IgD-negative memory B cell (primary cell): ENCODE measurements around the gene INTS1. TPM values are rescaled to one million over a fixed set of nuclear protein-coding genes. Genes with fewer than 3 reads are reported as not detected.

ENCODE experiments used
- H3K27ac Mint-ChIP-seq, 3 donors: one replicate each; pipeline ENCODE4 v1.8.0; 2020 to 2022; ENCODE audit warnings: mild to moderate bottlenecking in 3 of 3, mixed read lengths in 3 of 3, moderate library complexity in 1 of 3
- H3K27me3 Mint-ChIP-seq: one replicate; pipeline ENCODE4 v1.8.0; 2021; ENCODE audit warnings: mixed read lengths
- H3K36me3 Mint-ChIP-seq: one replicate; pipeline ENCODE4 v1.8.0; 2020; ENCODE audit warnings: mild to moderate bottlenecking, mixed read lengths
- H3K4me1 Mint-ChIP-seq, 3 donors: one replicate each; pipeline ENCODE4 v1.8.0; 2020 to 2022; ENCODE audit warnings: mixed read lengths in 3 of 3, mild to moderate bottlenecking in 1 of 3
- H3K4me3 Mint-ChIP-seq, 4 donors: one replicate each; pipeline ENCODE4 v1.8.0; 2020 to 2022; ENCODE audit warnings: mild to moderate bottlenecking in 4 of 4, mixed read lengths in 4 of 4, moderate library complexity in 3 of 4
- H3K9me3 Mint-ChIP-seq, 3 donors: one replicate each; pipeline ENCODE4 v1.8.0; 2020 to 2021; ENCODE audit warnings: mixed read lengths in 3 of 3, mild to moderate bottlenecking in 1 of 3
- polyA plus RNA-seq: library from polyadenylated mRNA; unstranded; fragments of 300-500 nt; fragmentation: Illumina TruSeq; gene quantifications from one replicate; pipeline ENCODE4 v1.2.3, GENCODE V29; 2021

Gene INTS1
- polyA plus RNA-seq, 1 donor from 2014 or later = 23.4 TPM

DNA sequence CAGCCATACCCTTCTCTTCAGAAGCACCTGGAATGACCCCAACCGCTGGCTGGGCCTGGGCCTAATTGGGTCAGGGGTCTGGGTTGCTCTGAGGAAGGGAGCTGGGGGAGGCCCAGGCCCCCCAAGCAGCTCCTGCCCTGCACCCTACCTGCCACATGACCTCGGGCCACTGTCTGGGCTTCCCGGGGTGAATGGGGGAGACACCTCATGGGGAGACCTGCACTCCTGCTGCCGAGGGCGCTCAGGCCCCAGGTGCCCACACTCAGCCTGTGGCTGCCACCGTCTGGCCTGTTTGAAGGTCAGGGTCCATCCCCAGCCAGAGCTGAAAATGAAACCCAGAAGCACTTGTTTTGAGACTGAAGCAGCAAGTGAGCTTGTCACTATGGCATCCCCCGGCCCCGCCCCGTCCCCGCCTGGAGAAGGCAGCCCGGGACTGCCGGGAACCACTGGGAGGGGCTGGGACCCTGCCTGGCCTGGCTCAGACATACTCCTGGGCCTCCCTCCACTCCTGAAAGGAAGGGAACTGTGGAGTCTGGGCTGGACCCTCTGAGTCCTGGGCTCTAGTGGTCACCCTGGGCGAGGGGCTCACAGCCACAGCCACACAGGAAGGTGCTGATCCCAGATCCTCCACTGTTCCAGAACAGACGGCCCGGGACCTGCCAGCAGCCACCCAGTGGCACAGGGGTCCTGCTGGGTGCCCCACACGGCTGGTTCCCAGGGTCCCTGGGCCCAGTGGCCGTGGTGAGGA lies 37.5 kb downstream of the INTS1 start:
- Mint-ChIP-seq H3K27me3 (no peaks in the 10 kb centered on the region), H3K4me3 (no peak overlapping the region), H3K36me3 (no peaks in the 10 kb centered on the region), H3K9me3 (no peaks in the 10 kb centered on the region), H3K27ac (no peak overlapping the region), H3K4me1 (peaks cover 0 to 6% (median 5%) of the 10 kb centered on the region in 3 donors)

DNA sequence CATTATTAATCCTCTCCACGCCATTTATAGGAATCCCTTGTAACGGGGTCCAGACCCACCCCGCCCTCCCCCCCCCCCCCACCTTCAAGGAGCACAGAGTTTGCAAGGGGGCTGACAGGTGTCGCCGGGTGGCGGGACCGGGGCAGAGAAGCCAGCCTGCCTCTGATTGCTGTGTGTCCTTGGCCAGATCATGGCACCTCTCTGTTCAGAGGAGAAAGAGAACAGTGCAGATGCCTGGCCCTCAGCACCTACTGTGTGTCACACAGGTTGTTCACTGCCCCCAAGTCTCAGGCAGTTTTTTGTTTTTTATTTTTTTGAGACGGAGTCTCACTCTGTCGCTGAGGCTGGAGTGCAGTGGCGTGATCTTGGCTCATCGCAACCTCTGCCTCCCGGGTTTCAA lies 39.5 kb downstream of the INTS1 start:
- no peaks in the 10 kb centered on the region for H3K9me3 Mint-ChIP-seq
- H3K27ac Mint-ChIP-seq = no peak overlapping the region
- H3K27me3 Mint-ChIP-seq = no peaks in the 10 kb centered on the region
- peaks cover 0 to 6% (median 6%) of the 10 kb centered on the region in 3 donors for H3K4me1 Mint-ChIP-seq
- no peaks in the 10 kb centered on the region for H3K36me3 Mint-ChIP-seq
- H3K4me3 Mint-ChIP-seq = no peak overlapping the region

DNA sequence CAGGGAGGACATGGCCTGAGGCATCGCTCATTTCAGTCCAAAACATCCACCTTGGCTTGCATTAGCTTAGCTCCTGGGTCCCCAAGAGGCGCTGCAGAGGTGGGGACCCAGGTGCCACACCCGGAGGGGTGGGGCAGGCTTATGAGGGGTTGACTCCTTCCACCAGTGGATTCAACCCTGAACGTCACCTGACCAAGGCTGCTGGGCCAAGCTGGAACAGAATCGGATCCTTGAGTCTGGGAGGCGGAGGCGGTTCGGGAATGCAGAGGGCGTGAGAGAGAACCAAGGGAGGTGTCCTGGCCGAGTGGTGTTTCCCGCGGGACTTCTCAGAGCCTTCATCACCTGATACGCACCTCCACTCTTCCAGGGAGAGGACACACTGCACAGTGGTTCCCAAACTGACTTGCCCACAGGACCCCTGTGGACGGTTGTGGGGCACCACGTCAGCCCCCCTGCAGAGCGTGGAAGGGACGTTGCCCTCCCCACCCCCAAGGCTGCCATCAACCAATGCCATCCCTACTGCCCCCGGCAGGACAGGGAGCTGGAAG lies 40.4 kb downstream of the INTS1 start:
- Mint-ChIP-seq H3K4me3 (no peak overlapping the region), H3K36me3 (no peaks in the 10 kb centered on the region), H3K27ac (no peak overlapping the region), H3K9me3 (no peaks in the 10 kb centered on the region), H3K27me3 (no peaks in the 10 kb centered on the region), H3K4me1 (peaks cover 0 to 6% (median 4%) of the 10 kb centered on the region in 3 donors)

DNA sequence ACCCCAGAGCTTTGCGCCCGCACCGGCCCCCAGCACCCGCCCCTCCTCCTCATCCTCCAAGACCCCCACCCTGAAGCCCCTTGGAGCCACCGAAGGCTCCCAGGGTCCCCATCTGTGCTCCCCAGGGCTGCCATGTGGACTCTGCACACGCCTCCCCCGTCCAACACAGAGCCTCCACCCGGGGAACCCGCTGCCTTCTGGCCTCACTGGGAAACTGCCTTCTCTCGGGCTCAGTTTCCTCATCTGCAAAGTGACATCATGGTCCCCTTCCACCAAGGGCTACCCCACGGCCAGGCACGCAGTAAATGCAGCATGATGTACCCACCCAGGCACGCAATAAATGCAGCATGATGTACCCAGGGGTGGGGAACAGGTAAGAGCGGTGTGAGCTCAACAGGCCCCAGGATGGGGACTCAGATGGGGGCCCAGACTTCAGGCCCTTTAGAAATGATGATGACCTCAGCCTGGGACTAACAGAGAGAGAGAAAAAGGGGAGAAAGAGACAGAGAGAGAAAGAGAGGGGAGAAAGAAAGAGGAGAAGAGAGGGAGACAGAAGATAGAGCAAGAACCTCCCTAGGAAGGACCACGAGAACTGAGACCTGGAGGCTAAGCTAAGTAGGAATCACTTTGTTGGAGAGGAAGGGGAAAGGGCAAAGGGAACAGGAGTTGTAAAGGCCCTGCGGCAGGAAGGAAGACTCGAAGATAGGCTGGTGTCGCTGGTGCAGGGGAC lies 42.4 kb downstream of the INTS1 start:
- no peaks in the 10 kb centered on the region for H3K27me3 Mint-ChIP-seq
- peaks cover 0 to 9% (median 8%) of the 10 kb centered on the region in 3 donors for H3K4me1 Mint-ChIP-seq
- no peaks in the 10 kb centered on the region for H3K36me3 Mint-ChIP-seq
- H3K27ac Mint-ChIP-seq = no peak overlapping the region
- H3K9me3 Mint-ChIP-seq = no peaks in the 10 kb centered on the region
- peak overlapping the region in 1 of 4 donors; percentile 30 for H3K4me3 Mint-ChIP-seq

DNA sequence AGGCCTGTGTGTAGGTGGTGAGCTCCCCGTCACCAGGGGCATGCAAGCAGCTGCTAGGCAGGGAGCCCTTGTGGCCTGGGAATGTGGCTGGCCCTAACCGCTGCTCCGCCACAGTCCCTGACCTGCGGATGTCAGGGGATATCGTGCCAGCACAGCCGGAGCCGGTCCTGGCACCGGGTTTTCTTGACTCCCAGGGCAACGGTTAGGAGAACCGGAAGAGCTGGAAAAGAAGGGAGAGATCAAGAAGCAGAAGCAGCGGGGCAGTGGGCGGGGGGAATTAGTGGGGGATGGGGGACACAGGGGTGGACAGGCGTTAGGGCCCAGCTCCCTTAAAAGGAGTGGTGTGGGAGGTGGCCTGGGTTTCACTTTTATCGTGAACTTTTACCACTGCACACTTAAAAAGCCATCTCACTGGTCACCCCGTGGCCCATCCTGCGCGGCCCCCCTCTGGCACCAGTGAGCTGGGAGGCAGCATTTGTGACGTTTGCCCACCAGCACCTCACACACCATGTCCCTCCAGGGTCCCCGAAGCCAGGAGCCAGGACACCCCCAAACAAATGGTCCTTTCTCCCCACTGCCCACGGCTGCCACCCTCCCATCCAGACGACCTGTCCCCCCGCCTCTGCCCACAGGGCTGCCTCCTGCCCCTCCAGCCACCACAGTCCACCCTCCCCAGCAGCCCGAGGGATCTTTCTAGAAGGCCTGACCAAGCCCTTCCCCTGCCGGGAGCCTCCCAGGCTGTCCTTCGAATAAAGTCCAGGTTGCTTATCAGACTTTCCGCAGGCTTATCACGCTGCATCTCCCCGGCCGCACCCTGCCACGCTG lies 43.2 kb downstream of the INTS1 start:
- peaks cover 0 to 9% (median 8%) of the 10 kb centered on the region in 3 donors for H3K4me1 Mint-ChIP-seq
- H3K4me3 Mint-ChIP-seq = peak overlapping the region in 1 of 4 donors; percentile 67
- H3K27ac Mint-ChIP-seq = no peak overlapping the region
- H3K36me3 Mint-ChIP-seq = no peaks in the 10 kb centered on the region
- H3K9me3 Mint-ChIP-seq = no peaks in the 10 kb centered on the region
- no peaks in the 10 kb centered on the region for H3K27me3 Mint-ChIP-seq

DNA sequence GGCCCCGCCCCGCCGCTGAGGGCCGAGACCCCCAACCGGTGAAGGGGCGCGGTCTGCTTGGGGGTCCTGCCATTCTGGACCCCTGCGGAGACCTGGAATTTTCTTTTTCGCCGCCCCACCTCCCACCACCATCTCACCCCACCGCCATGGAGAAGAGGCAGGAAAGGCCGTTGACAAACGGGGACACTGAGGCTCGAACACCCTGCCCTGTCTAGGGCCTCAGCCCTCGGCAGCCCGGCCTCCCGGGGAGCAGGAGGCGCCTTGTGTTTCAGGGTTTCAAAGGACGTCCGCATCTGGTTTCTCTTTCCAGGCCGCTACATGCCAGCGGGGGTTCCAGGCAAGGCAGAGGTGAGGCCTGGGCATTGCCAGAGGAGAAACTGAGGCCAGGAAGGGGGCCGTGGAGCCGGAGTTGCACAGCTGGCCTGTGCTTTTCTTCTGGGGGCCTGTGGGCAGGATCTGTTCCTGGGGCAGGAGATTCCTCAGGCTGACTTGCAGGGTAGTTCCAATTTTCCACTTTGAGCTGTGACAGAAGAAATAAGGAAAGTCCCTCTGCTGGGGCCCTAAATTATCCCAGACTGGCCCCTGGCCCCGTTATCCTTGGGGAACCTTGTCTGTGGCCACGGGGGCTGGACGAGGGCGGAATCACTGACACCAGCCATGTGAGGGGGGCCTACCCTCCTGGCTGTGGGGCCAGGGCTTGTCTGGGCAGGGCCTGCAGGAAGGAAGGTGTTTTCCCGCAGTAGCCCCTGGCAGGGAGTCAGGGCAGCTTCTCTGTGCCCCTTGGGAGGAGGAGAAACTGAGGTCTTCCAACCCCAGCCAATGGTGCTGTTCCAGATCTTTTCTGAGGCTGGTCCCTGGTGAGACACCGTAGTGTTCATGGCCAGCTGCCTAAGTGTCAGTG lies 44.0 kb downstream of the INTS1 start:
- Mint-ChIP-seq H3K36me3 (no peaks in the 10 kb centered on the region), H3K4me1 (peaks cover 0 to 9% (median 8%) of the 10 kb centered on the region in 3 donors), H3K27me3 (no peaks in the 10 kb centered on the region), H3K9me3 (no peaks in the 10 kb centered on the region), H3K4me3 (peak overlapping the region; percentile 20 to 74 (median 66)), H3K27ac (no peak overlapping the region)

DNA sequence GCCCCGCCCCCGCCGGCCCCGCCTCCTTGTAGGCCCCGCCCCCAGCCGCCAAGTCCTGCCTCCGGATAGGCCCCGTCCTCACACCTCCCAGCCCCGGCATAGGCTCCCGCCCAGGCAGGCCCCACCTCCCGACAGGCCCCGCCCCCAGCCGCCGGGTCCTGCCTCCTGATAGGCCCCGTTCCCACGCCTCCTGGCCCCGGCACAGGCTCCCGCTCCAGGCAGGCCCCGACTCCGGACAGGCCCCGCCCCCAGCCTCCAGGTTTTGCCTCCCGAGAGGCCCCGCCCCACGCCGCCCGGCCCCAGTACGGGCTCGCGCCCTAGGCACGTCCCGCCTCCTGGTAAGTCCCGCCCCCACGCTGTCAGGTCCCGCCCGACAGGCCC lies 44.7 kb downstream of the INTS1 start:
- Mint-ChIP-seq H3K27ac (no peak overlapping the region), H3K27me3 (no peaks in the 10 kb centered on the region), H3K36me3 (no peaks in the 10 kb centered on the region), H3K4me3 (peak overlapping the region; percentile 32 to 83 (median 70)), H3K4me1 (peaks cover 0 to 9% (median 8%) of the 10 kb centered on the region in 3 donors), H3K9me3 (no peaks in the 10 kb centered on the region)

DNA sequence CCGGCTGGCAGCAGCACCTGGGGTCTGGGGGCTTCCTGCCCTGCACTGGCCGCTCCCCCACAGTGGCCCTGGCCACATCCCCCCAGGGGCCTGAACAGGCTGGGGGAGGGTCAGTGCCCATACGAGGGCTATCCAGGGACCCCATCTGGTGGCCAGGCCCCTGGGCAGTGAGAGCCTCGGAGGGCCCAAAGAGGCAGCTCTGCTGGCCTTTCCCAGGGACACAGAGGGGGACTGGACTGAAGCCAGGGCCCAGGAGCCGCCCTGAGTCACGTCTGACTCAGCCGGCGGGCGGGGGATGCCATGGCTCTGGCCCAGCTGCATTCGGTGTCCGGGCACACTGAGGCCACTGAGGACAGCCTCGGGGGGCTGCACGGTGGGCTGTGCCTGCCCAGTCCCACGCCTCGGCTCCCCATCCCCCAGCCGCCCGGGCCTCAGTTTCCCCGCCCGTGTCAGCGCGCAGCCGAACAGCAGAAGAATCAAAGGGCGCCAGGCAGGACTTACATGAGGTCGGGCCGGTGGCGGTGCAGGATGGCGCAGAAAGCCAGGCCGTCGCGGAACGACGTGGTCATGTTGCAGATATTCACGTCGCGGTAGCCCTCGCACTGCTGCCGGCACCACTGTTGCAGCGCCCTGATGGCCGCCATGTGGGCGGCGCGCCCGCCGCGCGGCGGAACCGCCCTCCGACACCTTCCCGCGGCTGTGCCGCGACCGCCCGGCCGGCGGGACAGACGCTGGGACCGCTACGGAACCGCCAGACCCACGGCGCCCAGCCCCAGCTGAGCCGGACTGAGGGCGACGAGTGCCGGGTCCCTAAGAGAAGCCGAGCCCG lies 45.3 kb downstream of the INTS1 start, which contains the start of gene MICALL2:
Gene MICALL2 (minus strand): TSS at position 788 of the 829 bp plus-strand sequence. CDS start 144 bp downstream, at position 644.
- H3K4me3 Mint-ChIP-seq = peak within 1 kb of the TSS; percentile 32 to 83 (median 75)
- H3K36me3 Mint-ChIP-seq = no peaks in the 10 kb centered on the region
- H3K27me3 Mint-ChIP-seq = no peaks in the 10 kb centered on the region
- no peaks in the 10 kb centered on the region for H3K9me3 Mint-ChIP-seq
- H3K27ac Mint-ChIP-seq = no peak within 1 kb of the TSS
- peaks cover 0 to 9% (median 8%) of the 10 kb centered on the region in 3 donors for H3K4me1 Mint-ChIP-seq

DNA sequence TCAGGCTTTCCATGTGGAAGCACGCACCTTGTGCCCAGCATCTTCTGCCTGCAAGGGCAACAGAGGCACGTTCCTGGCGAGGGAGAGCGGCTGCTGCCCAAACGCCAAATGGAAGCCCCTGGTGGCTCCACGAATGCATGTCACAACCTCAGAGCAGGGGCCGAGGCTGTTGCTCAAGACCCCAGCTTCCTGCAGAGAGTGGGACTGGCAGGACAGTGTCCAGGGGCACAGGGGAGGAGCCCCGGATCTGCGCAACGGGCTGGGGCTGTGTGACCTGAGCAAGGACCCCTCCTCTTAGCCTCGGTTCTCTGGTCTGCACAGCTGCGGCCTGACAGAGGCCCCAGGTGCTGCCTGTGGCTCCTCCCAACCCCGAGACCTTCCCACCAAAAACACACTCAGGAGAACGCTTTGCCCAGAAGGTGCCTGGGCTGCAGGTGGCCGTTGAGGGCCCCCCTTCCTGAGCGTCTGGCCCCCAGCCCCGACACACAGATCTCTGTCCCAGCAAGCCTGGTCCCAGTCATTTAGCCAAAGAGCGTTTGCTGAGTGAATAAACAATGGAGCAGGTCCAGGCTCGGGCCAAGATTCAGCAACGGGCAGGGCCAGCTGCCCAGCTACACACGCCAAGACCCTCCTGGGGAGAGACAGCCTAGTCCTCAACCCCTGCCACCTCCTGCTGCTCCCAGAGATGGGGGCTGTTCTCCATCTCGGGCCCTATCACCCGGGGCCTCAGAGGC lies 46.1 kb downstream of the INTS1 start:
- peak overlapping the region in 3 of 4 donors; percentile 46 to 76 (median 70) for H3K4me3 Mint-ChIP-seq
- H3K27ac Mint-ChIP-seq = peak overlapping the region in 1 of 3 donors; percentile 57

DNA sequence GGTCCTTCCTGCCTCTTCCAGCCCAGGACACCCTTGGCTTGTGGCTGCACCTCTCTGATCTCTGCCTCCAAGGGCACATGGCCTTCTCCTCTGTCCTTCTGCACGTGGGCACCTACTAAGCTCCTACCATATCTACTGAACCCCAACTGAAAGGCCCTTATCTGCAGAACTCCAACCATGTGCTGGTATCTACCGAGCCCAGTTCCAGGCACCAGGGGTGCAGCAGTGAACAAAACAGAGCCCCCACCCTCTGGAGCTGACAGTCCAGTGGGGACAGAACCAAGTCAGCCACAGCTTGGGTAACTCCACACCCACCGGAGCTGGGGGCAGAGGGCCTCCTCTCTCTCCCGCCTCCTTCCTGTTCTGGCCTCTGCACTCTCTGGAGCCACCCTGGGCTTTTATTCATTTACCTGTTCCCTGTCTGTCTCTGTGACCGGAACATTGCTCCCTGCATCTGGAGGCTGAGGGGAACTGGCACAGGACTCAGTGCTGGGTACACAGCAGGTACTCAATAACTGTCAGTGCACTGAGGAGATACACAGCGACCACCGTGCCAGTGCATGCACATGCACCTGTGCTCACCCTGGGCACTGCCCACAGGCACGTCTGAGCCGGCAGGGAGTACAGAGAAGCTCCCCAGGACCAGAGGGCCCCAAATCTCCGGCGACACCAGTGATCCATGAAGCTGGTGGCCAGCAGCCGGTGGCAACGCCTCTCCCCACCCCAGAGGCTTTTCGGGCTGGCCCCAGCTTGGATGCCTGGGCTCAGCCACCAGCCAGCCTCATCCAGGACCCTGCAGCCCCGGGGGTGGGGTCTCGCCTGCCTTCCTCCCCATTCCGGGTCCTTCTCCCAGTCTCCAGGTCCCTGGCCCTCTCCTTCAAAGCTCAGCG lies 46.9 kb downstream of the INTS1 start:
- Mint-ChIP-seq H3K4me1 (peaks cover 0 to 8% (median 7%) of the 10 kb centered on the region in 3 donors), H3K9me3 (no peaks in the 10 kb centered on the region), H3K4me3 (peak overlapping the region; percentile 9 to 47 (median 30)), H3K27me3 (no peaks in the 10 kb centered on the region), H3K27ac (peak overlapping the region in 1 of 3 donors; percentile 57), H3K36me3 (no peaks in the 10 kb centered on the region)

More for the DNA sequence above, 46.1 kb downstream of the INTS1 start:
- Mint-ChIP-seq H3K36me3 (no peaks in the 10 kb centered on the region), H3K4me1 (peaks cover 0 to 9% (median 8%) of the 10 kb centered on the region in 3 donors), H3K9me3 (no peaks in the 10 kb centered on the region), H3K27me3 (no peaks in the 10 kb centered on the region)

DNA sequence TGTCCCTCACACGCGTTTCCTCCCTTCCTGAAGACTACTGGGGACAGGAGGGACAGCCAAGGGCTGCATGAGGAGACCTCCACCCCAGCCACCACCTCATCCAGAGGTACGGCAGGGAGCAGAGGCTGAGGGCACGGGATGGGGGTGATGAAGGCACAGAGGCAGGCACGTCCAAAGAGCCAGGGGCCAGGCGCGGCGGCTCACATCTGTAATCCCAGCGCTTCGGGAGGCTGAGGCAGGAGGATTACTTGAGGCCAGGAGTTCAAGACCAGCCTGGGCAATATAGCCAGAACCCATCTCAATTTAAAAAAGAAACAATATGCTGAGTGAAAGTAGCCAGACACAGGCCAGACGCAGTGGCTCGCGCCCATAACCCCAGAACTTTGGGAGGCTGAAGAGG lies 48.2 kb downstream of the INTS1 start:
- H3K36me3 Mint-ChIP-seq = no peaks in the 10 kb centered on the region
- peak overlapping the region in 1 of 3 donors; percentile 59 for H3K27ac Mint-ChIP-seq
- no peaks in the 10 kb centered on the region for H3K27me3 Mint-ChIP-seq
- H3K4me3 Mint-ChIP-seq = no peak overlapping the region
- H3K9me3 Mint-ChIP-seq = no peaks in the 10 kb centered on the region
- peaks cover 0 to 4% (median 3%) of the 10 kb centered on the region in 3 donors for H3K4me1 Mint-ChIP-seq
